Measurements from ENCODE around the gene VTI1A.
"Not testable (repeated sequence)": the region's sequence is repeated elsewhere in the genome, so short reads cannot be mapped to it uniquely, and the experiment has no call there.

VTI1A gene

GRCh38 chr10:112446855-112447619 is at the start of gene VTI1A, which contains the start of gene ZDHHC6:
TSS of gene VTI1A (plus strand) at chr10:112447215. CDS start at chr10:112447374, 159 bp downstream.
TSS of gene ZDHHC6 (minus strand) at chr10:112446914. CDS start at chr10:112445436, 1,478 bp downstream.
- DNase-seq (ENCODE audit: low spot score): peak; percentile 88

- DNase-seq (ENCODE audit: low spot score): no peak
Observed at GRCh38 chr10:112397592-112397991, 49.4 kb upstream of the VTI1A start.

- no peak for DNase-seq (ENCODE audit: low spot score)
Observed at GRCh38 chr10:112402917-112403316, 44.1 kb upstream of the VTI1A start.

- DNase-seq (ENCODE audit: low spot score): no peak
Observed at GRCh38 chr10:112404617-112405016, 42.4 kb upstream of the VTI1A start.

- not testable (repeated sequence) for DNase-seq (ENCODE audit: low spot score)
Observed at GRCh38 chr10:112406806-112407205, 40.2 kb upstream of the VTI1A start.

GRCh38 chr10:112407696-112408095 is 39.3 kb upstream of the VTI1A start:
- no peak for DNase-seq (ENCODE audit: low spot score)

- DNase-seq (ENCODE audit: low spot score): no peak
Observed at GRCh38 chr10:112409299-112409698, 37.7 kb upstream of the VTI1A start.

- DNase-seq (ENCODE audit: low spot score): no peak
Observed at GRCh38 chr10:112409755-112410154, 37.3 kb upstream of the VTI1A start.

GRCh38 chr10:112412696-112413095 is 34.3 kb upstream of the VTI1A start:
- DNase-seq (ENCODE audit: low spot score): no peak

- DNase-seq (ENCODE audit: low spot score): no peak
Observed at GRCh38 chr10:112421731-112422130, 25.3 kb upstream of the VTI1A start.

- DNase-seq (ENCODE audit: low spot score): no peak
Observed at GRCh38 chr10:112424651-112425050, 22.4 kb upstream of the VTI1A start.

GRCh38 chr10:112426111-112426510 is 20.9 kb upstream of the VTI1A start:
- no peak for DNase-seq (ENCODE audit: low spot score)

- peak; percentile 29 for DNase-seq (ENCODE audit: low spot score)
Observed at GRCh38 chr10:112429147-112429546, 17.9 kb upstream of the VTI1A start.

- no peak for DNase-seq (ENCODE audit: low spot score)
Observed at GRCh38 chr10:112429654-112430230, 17.3 kb upstream of the VTI1A start.

GRCh38 chr10:112433136-112433535 is 13.9 kb upstream of the VTI1A start:
- DNase-seq (ENCODE audit: low spot score): no peak

GRCh38 chr10:112434988-112435619 is 11.9 kb upstream of the VTI1A start:
- peak; percentile 55 for DNase-seq (ENCODE audit: low spot score)

- no peak for DNase-seq (ENCODE audit: low spot score)
Observed at GRCh38 chr10:112438356-112438755, 8.7 kb upstream of the VTI1A start.

GRCh38 chr10:112441520-112441919 is 5.5 kb upstream of the VTI1A start:
- DNase-seq (ENCODE audit: low spot score): no peak

GRCh38 chr10:112442063-112442462 is 5.0 kb upstream of the VTI1A start:
- no peak for DNase-seq (ENCODE audit: low spot score)

GRCh38 chr10:112446055-112446854 is 760 bp upstream of the VTI1A start:
- DNase-seq (ENCODE audit: low spot score): peak; percentile 40

- DNase-seq (ENCODE audit: low spot score): no peak
Observed at GRCh38 chr10:112447620-112447928, 559 bp downstream of the VTI1A start.

GRCh38 chr10:112448888-112449287 is 1.9 kb downstream of the VTI1A start:
- DNase-seq (ENCODE audit: low spot score): no peak
